ENCODE measurements around the gene XPR1.

XPR1 gene

GRCh38 chr1:180612632-180613031 lies 19.2 kb upstream of the XPR1 start:
- no peak for DNase-seq
- intact Hi-C loops (cut with DNase I) = no loop called here

GRCh38 chr1:180614730-180615129 lies 17.1 kb upstream of the XPR1 start:
- DNase-seq = no peak
- intact Hi-C loops (cut with DNase I) = no loop called here

GRCh38 chr1:180615493-180616290 lies 16.1 kb upstream of the XPR1 start:
- intact Hi-C loops (cut with DNase I) = no loop called here
- no peak for DNase-seq

- no peak for DNase-seq
- intact Hi-C loops (cut with DNase I) = no loop called here
These were observed 15.4 kb upstream of the XPR1 start for GRCh38 chr1:180616439-180616838.

GRCh38 chr1:180617774-180618395 lies 13.9 kb upstream of the XPR1 start:
- intact Hi-C loops (cut with DNase I) = no loop called here
- DNase-seq = no peak

- DNase-seq = no peak
- intact Hi-C loops (cut with DNase I) = no loop called here
These were observed 11.2 kb upstream of the XPR1 start for GRCh38 chr1:180620581-180620980.

GRCh38 chr1:180622658-180623508 lies 8.9 kb upstream of the XPR1 start:
- intact Hi-C loops (cut with DNase I) = no loop called here
- no peak for DNase-seq

- intact Hi-C loops (cut with DNase I) = no loop called here
- peak in 6 of 42 donors; percentile 9 to 33 (median 14) for DNase-seq
These were observed 8.1 kb upstream of the XPR1 start for GRCh38 chr1:180623579-180624347.

- DNase-seq = no peak
- intact Hi-C loops (cut with DNase I) = no loop called here
These were observed 5.1 kb upstream of the XPR1 start for GRCh38 chr1:180626711-180627110.

GRCh38 chr1:180627411-180627810 lies 4.4 kb upstream of the XPR1 start:
- no peak for DNase-seq
- intact Hi-C loops (cut with DNase I) = no loop called here

- DNase-seq = no peak
- intact Hi-C loops (cut with DNase I) = no loop called here
These were observed 3.2 kb upstream of the XPR1 start for GRCh38 chr1:180628646-180629045.

- no peak for DNase-seq
- intact Hi-C loops (cut with DNase I) = loop anchor here (10.0 kb wide), 2 partner anchors 116 to 224 kb away; no protein-coding TSS in a partner anchor
These were observed 1.2 kb upstream of the XPR1 start for GRCh38 chr1:180630408-180631193.

GRCh38 chr1:180631194-180631765 lies 542 bp upstream of the XPR1 start:
- intact Hi-C loops (cut with DNase I) = loop anchor here (10.0 kb wide), 2 partner anchors 116 to 224 kb away; no protein-coding TSS in a partner anchor
- DNase-seq = no peak

GRCh38 chr1:180632326-180633056 lies 669 bp downstream of the XPR1 start:
- peak in 40 of 42 donors; percentile 26 to 80 (median 60) for DNase-seq
- intact Hi-C loops (cut with DNase I) = loop anchor here (10.0 kb wide), 2 partner anchors 118 to 222 kb away; no protein-coding TSS in a partner anchor

GRCh38 chr1:180633057-180634056 lies 1.5 kb downstream of the XPR1 start:
- intact Hi-C loops (cut with DNase I) = loop anchor here (10.0 kb wide), 2 partner anchors 119 to 221 kb away; no protein-coding TSS in a partner anchor

GRCh38 chr1:180636138-180636537 lies 4.3 kb downstream of the XPR1 start:
- DNase-seq = peak in 1 of 42 donors; percentile 15
- intact Hi-C loops (cut with DNase I) = loop anchor here (10.0 kb wide), 2 partner anchors 121 to 219 kb away; no protein-coding TSS in a partner anchor

More at GRCh38 chr1:180633057-180634056, 1.5 kb downstream of the XPR1 start:
- DNase-seq = no peak
